ENCODE data around the gene SH3RF1. TPM values are rescaled to one million over a fixed set of nuclear protein-coding genes. Genes with fewer than 3 reads are reported as not detected.

The SH3RF1 gene
- total RNA-seq, 1 donor = 57.8 TPM

GRCh38 chr4:169071747-169072146 is 199.0 kb downstream of the SH3RF1 start:
- H3K4me3 ChIP-seq (ENCODE audit: low read depth, low read length) = no peak overlapping the region
- no peak for TF ChIP-seq CTCF (IDR thresholded peaks at IDR 0.05; ENCODE audit: insufficient read depth, low read length)
- DNase-seq (ENCODE audit: low read depth) = peak; percentile 66

- TF ChIP-seq CTCF (IDR thresholded peaks at IDR 0.05; ENCODE audit: insufficient read depth, low read length) = no peak
- no peak for DNase-seq (ENCODE audit: low read depth)
- H3K4me3 ChIP-seq (ENCODE audit: low read depth, low read length) = no peak overlapping the region
These were observed 199.9 kb downstream of the SH3RF1 start for GRCh38 chr4:169070895-169071218.

GRCh38 chr4:169070071-169070894 is 200.5 kb downstream of the SH3RF1 start:
- TF ChIP-seq CTCF (IDR thresholded peaks at IDR 0.05; ENCODE audit: insufficient read depth, low read length) = no peak
- H3K4me3 ChIP-seq (ENCODE audit: low read depth, low read length) = no peak overlapping the region
- peak; percentile 99 for DNase-seq (ENCODE audit: low read depth)

GRCh38 chr4:169068423-169068822 is 202.3 kb downstream of the SH3RF1 start:
- TF ChIP-seq CTCF (IDR thresholded peaks at IDR 0.05; ENCODE audit: insufficient read depth, low read length) = no peak
- H3K4me3 ChIP-seq (ENCODE audit: low read depth, low read length) = no peak overlapping the region
- no peak for DNase-seq (ENCODE audit: low read depth)

GRCh38 chr4:169066934-169067333 is 203.8 kb downstream of the SH3RF1 start:
- H3K4me3 ChIP-seq (ENCODE audit: low read depth, low read length) = no peak overlapping the region
- no peak for TF ChIP-seq CTCF (IDR thresholded peaks at IDR 0.05; ENCODE audit: insufficient read depth, low read length)
- DNase-seq (ENCODE audit: low read depth) = no peak

GRCh38 chr4:169064296-169064695 is 206.5 kb downstream of the SH3RF1 start:
- no peak overlapping the region for H3K4me3 ChIP-seq (ENCODE audit: low read depth, low read length)
- peak; percentile 56 for DNase-seq (ENCODE audit: low read depth)
- TF ChIP-seq CTCF (IDR thresholded peaks at IDR 0.05; ENCODE audit: insufficient read depth, low read length) = no peak

GRCh38 chr4:169063441-169063840 is 207.3 kb downstream of the SH3RF1 start:
- H3K4me3 ChIP-seq (ENCODE audit: low read depth, low read length) = no peak overlapping the region
- no peak for TF ChIP-seq CTCF (IDR thresholded peaks at IDR 0.05; ENCODE audit: insufficient read depth, low read length)
- DNase-seq (ENCODE audit: low read depth) = peak; percentile 52
